WERI-Rb-1 (cell line): ENCODE results near the gene FRZB.

Source experiments
- DNase-seq: peaks from one replicate; pipeline ENCODE4 v3.0.0-alpha.2; 2020
- H3K27ac ChIP-seq: fragments of 250-450 bp; sonication (Bioruptor Pico); 2 replicates; pipeline ENCODE4 v1.5.1; 2020; ENCODE audit warnings: mild to moderate bottlenecking, moderate library complexity
- H3K27me3 ChIP-seq: fragments of 250-450 bp; sonication (Bioruptor Pico); 2 replicates; pipeline ENCODE4 v1.5.1; 2021; ENCODE audit warnings: mild to moderate bottlenecking, low read depth, moderate library complexity; ENCODE audit not compliant: insufficient read depth, severe bottlenecking
- H3K36me3 ChIP-seq: fragments of 250-450 bp; sonication (Bioruptor Pico); 2 replicates; pipeline ENCODE4 v1.5.1; 2020; ENCODE audit warnings: mild to moderate bottlenecking, moderate library complexity
- H3K4me3 ChIP-seq: 2 replicates; pipeline ENCODE4 v1.5.1; 2011; ENCODE audit warnings: low read depth, mild to moderate bottlenecking, control low read depth, low read length
- H3K9me3 ChIP-seq: fragments of 250-450 bp; sonication (Bioruptor Pico); 2 replicates; pipeline ENCODE4 v1.5.1; 2021; ENCODE audit warnings: mild to moderate bottlenecking, moderate library complexity; ENCODE audit not compliant: severe bottlenecking
- TF ChIP-seq, protein P1 (sequence below): IDR thresholded peaks from 2 replicates; pipeline ENCODE4 v1.5.1; 2011; ENCODE audit warnings: low read depth, mild to moderate bottlenecking, control low read depth, inconsistent platforms, low read length

The FRZB gene, protein sequence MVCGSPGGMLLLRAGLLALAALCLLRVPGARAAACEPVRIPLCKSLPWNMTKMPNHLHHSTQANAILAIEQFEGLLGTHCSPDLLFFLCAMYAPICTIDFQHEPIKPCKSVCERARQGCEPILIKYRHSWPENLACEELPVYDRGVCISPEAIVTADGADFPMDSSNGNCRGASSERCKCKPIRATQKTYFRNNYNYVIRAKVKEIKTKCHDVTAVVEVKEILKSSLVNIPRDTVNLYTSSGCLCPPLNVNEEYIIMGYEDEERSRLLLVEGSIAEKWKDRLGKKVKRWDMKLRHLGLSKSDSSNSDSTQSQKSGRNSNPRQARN

DNA sequence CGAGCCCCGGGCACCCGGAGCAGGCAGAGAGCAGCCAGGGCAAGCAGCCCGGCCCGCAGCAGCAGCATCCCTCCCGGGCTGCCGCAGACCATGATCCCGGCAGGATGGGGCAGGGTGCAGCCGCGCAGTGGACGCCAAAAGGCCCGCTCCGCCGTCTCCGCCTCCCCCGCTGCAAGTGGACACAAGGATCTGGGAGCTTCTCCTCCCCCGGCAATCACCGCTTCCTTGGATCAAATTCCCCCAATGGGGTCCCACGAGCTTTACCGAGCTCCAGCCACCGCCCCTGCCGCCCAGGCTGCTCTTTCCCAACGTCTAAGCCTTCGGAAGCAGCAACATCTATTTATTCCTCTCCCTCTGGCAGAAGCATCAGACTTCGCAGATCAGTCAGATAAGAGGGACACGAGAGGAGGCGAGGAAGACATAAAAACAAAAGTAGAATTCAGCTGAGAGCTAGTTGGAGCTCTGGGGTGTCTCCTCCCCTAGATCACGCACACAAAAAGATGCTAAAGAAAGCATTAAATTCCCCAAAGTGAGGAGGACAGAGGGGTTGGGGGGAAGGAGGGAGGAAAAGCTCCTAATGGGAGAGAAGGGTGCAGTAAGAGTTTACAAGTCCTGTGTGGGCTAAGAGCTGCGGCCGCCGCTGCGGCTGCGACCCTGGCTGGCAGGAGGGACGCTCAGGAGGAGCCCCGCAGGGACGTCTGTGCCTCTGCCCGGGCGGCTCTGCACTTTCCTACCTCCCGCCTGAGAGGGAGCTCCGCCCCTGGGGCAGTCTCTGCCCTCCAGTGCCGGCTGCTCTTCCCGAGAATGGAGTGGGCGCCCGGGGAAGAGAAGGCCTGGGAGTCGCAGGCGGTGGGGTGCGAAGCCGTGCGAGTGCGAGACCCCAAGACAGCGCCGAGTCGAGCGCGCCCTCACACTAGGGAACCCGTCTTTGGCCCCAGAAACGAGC is at the start of gene FRZB:
Gene FRZB, minus strand, starts transcription at position 177 of the 946 bp plus-strand sequence. Its CDS starts 85 bp downstream, at position 92.
- no peak within 1 kb of the TSS for H3K27ac ChIP-seq
- no peaks in the 10 kb centered on the region for H3K36me3 ChIP-seq
- no peaks in the 10 kb centered on the region for H3K9me3 ChIP-seq
- TF ChIP-seq, protein P1, sequence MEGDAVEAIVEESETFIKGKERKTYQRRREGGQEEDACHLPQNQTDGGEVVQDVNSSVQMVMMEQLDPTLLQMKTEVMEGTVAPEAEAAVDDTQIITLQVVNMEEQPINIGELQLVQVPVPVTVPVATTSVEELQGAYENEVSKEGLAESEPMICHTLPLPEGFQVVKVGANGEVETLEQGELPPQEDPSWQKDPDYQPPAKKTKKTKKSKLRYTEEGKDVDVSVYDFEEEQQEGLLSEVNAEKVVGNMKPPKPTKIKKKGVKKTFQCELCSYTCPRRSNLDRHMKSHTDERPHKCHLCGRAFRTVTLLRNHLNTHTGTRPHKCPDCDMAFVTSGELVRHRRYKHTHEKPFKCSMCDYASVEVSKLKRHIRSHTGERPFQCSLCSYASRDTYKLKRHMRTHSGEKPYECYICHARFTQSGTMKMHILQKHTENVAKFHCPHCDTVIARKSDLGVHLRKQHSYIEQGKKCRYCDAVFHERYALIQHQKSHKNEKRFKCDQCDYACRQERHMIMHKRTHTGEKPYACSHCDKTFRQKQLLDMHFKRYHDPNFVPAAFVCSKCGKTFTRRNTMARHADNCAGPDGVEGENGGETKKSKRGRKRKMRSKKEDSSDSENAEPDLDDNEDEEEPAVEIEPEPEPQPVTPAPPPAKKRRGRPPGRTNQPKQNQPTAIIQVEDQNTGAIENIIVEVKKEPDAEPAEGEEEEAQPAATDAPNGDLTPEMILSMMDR = no peak
- H3K27me3 ChIP-seq = no peaks in the 10 kb centered on the region
- DNase-seq = peak; percentile 55
- peak within 1 kb of the TSS; percentile 59 for H3K4me3 ChIP-seq

DNA sequence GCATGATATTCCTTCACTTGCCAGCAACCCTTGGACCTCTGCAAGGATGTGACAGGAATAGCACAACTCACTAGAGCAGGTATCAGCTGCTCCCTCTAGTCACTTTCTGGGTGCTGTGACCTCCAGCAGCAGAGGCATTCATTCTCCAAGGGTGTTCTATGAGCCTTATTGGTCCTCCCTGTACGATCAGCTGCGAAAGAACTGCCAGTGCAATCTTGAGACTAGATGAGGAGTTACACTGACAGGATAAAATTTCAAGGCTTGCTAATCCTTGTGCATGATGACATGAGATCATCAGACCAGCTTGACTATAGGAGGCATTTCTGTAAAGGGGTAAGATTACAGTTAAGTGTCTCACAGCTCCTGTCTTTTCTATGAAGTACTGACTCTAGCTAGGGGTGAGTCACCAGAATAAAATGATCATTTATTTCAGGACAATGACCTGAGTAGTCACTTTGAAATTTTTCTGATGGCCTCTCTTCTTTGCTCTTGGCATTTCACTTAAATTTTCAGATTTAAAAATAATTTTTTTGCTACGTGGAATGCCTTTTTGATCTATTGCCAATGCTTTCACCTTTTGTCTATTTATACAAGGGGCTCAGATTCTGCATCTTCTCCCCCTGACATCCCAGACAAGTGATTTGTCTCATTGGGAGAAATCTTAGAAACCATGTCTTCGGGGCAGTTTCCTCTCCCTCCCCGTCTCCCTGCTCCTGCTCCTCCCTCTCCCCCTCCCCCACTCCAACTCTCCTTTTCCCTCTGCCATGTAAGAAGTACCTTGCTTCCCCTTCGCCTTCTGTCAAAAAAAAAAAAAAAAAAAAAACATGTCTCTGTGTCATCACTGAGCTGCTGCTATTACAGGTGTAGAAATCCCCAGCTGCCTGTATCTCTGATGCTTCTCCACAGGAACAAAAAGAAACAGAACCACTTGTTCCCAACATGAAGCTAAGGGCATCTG is 49.2 kb upstream of the FRZB start:
- Histone ChIP-seq H3K27ac (no peak overlapping the region), H3K4me3 (no peak overlapping the region), H3K36me3 (no peaks in the 10 kb centered on the region), H3K9me3 (no peaks in the 10 kb centered on the region), H3K27me3 (no peaks in the 10 kb centered on the region)
- TF ChIP-seq, protein P1 = no peak
- DNase-seq = no peak

DNA sequence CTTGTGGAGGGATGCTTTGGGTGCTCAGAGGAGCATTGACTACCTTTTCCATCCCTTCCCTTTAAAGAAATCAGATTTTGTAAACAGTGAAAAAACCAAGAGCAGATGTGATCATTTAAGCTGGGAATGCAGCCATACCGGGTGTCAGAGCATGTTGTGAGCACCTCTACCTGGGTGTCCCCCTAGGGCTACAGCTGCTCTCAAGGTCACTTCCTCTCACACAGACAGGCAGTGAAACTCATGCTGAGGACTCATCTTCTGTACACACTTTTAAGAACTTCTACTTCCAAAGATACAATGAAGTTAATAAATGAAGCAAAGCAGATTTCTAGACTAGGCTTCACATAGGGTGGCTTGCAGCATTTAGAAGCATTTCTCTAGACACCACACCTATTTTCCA is 48.4 kb upstream of the FRZB start:
- no peak for DNase-seq
- no peaks in the 10 kb centered on the region for H3K36me3 ChIP-seq
- TF ChIP-seq, protein P1 = no peak
- no peaks in the 10 kb centered on the region for H3K27me3 ChIP-seq
- H3K27ac ChIP-seq = no peak overlapping the region
- no peak overlapping the region for H3K4me3 ChIP-seq
- H3K9me3 ChIP-seq = no peaks in the 10 kb centered on the region

DNA sequence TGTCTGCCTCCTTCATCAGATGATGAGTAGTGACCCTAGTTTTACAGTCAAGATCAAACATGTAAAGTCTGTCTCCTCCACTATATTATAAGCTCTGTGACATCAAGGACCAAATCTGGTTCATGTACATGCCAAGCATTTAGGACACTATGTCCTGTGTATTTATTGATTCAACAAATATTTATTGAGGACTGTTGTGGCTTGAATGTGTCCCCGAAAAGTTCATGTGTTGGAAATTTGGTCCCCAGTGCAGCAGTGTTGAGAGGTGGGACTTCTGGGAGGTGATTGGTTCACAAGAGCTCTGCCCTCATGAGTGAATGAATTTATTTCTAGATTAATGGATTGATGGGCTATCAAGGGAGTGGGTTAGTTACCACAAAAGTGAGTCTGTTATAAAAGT is 46.6 kb upstream of the FRZB start:
- DNase-seq = no peak
- TF ChIP-seq, protein P1 = no peak
- Histone ChIP-seq H3K27me3 (no peaks in the 10 kb centered on the region), H3K36me3 (no peaks in the 10 kb centered on the region), H3K9me3 (no peaks in the 10 kb centered on the region), H3K4me3 (no peak overlapping the region), H3K27ac (no peak overlapping the region)

DNA sequence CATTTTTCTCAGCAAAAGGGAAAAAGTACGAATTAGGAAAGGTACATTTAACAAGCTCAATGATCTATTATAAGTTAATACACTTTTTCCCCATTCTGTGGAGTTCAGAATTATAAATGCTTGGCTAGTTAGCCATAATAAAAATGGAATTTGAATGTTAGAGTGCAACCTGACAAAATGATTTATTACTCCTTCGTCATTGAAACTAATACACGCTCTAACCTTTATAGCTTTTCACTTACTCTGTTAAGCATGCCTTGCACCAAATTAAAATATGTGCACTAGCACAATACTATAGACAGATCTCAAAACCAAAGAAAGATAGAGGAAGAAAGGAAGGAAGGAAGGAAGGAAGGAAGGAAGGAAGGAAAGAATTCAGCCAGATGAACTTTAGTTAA is 46.1 kb upstream of the FRZB start:
- Histone ChIP-seq H3K9me3 (no peaks in the 10 kb centered on the region), H3K27ac (no peak overlapping the region), H3K4me3 (no peak overlapping the region), H3K27me3 (no peaks in the 10 kb centered on the region), H3K36me3 (no peaks in the 10 kb centered on the region)
- TF ChIP-seq, protein P1 = no peak
- DNase-seq = no peak
